ENCODE results near the gene CLDN7.
A peak's percentile ranks its signal among the peaks of the same experiment; 100 is the strongest.

The CLDN7 gene

GRCh38 chr17:7241783-7242716, 20.2 kb downstream of the CLDN7 start, which contains the start of gene GABARAP:
TSS of gene GABARAP (minus strand) at chr17:7242449. CDS start at chr17:7242330, 119 bp downstream.
- H3K4me3 ChIP-seq (replicated peaks in 1 of 2; ENCODE audit: low read depth in 2 of 2, low read length in 2 of 2): peak within 1 kb of the TSS; percentile 76 to 95
- TF ChIP-seq, protein P1, sequence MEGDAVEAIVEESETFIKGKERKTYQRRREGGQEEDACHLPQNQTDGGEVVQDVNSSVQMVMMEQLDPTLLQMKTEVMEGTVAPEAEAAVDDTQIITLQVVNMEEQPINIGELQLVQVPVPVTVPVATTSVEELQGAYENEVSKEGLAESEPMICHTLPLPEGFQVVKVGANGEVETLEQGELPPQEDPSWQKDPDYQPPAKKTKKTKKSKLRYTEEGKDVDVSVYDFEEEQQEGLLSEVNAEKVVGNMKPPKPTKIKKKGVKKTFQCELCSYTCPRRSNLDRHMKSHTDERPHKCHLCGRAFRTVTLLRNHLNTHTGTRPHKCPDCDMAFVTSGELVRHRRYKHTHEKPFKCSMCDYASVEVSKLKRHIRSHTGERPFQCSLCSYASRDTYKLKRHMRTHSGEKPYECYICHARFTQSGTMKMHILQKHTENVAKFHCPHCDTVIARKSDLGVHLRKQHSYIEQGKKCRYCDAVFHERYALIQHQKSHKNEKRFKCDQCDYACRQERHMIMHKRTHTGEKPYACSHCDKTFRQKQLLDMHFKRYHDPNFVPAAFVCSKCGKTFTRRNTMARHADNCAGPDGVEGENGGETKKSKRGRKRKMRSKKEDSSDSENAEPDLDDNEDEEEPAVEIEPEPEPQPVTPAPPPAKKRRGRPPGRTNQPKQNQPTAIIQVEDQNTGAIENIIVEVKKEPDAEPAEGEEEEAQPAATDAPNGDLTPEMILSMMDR (IDR thresholded peaks at IDR 0.05; ENCODE audit: low read depth, low read length): no peak
- peak; percentile 95 to 97 for DNase-seq (ENCODE audit: low read depth in 2 of 2)

- H3K4me3 ChIP-seq (replicated peaks in 1 of 2; ENCODE audit: low read depth in 2 of 2, low read length in 2 of 2): peak overlapping the region; percentile 76 to 95
- no peak for DNase-seq (ENCODE audit: low read depth in 2 of 2)
- TF ChIP-seq, protein P1 (IDR thresholded peaks at IDR 0.05; ENCODE audit: low read depth, low read length): no peak
Measured at GRCh38 chr17:7241090-7241733, 21.1 kb downstream of the CLDN7 start.

- TF ChIP-seq, protein P1 (IDR thresholded peaks at IDR 0.05; ENCODE audit: low read depth, low read length): no peak
- H3K4me3 ChIP-seq (replicated peaks in 1 of 2; ENCODE audit: low read depth in 2 of 2, low read length in 2 of 2): peak overlapping the region in 1 of 2 donors; percentile 76
- no peak for DNase-seq (ENCODE audit: low read depth in 2 of 2)
Measured at GRCh38 chr17:7240375-7240774, 21.9 kb downstream of the CLDN7 start.

DNA sequence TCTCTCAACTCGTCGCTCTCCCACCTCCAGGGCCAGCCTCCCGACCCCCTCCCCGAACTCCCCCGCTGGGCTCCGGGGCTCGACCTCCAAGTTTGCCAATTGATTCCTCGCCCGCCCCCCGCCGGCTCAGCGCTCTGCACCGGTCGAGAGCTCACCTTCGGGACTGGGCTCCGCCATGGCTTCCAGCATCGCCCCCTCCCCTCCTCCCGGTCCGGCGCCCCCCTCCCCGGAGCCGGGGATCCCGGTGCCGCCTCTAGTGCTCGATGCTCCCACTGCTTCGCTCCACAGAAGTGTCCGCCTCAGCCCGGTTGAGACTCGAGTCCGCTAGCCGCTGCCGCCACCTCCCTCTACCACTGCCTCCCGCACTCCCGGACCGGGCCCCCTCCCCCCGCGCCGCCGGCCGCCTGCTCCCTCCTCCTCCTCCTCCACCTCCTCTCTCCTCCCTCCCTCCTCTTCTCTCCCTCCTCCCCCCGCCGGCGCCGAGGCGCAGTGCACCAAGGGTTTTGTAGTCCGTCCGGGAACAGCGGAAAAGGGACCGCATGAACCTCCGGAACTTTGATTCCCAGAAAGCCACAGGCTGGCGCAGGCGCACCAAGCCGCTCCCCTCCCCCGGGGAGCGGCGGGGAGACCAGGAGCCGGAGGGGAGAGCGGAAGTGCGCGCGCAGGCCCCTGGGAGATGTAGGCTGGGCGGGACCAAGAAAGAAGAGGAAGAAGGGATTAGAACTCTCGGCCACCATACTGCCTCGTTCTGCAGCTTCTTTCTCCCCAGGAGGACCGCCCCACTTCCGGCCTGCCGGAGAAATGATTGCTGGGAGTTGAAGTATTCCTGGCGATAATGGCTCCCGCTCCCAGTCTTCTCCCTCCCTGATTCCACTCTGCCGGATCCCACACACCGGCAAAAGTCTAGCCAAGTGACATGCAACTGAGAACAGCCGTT, 22.9 kb downstream of the CLDN7 start, which contains the start of gene PHF23:
TSS of gene PHF23 (minus strand) at position 367 of the 937 bp plus-strand sequence. CDS start at position 189, 178 bp downstream.
- TF ChIP-seq, protein P1 (IDR thresholded peaks at IDR 0.05; ENCODE audit: low read depth, low read length): no peak
- H3K4me3 ChIP-seq (replicated peaks in 1 of 2; ENCODE audit: low read depth in 2 of 2, low read length in 2 of 2): peak within 1 kb of the TSS; percentile 94 to 100
- DNase-seq (ENCODE audit: low read depth in 2 of 2): peak; percentile 100

- peak overlapping the region; percentile 94 to 100 for H3K4me3 ChIP-seq (replicated peaks in 1 of 2; ENCODE audit: low read depth in 2 of 2, low read length in 2 of 2)
- TF ChIP-seq, protein P1 (IDR thresholded peaks at IDR 0.05; ENCODE audit: low read depth, low read length): no peak
- DNase-seq (ENCODE audit: low read depth in 2 of 2): peak in 1 of 2 donors; percentile 44
Measured at GRCh38 chr17:7238420-7239090, 23.7 kb downstream of the CLDN7 start.

Measured in cardiac fibroblast (primary cell).